ENCODE results near the gene GRPR.

GRPR gene

GRCh38 chrX:16138108-16138427 is 14.7 kb downstream of the GRPR start:
- TF ChIP-seq ZC3H10 (CRISPR knock-in tag; IDR thresholded peaks at IDR 0.05): no peak
- no peak for TF ChIP-seq PATZ1 (CRISPR knock-in tag; IDR thresholded peaks at IDR 0.05; ENCODE audit: borderline replicate concordance)
- no peak for TF ChIP-seq CSRNP3 (CRISPR knock-in tag; IDR thresholded peaks at IDR 0.05)
- no peak for TF ChIP-seq ZNF70 (CRISPR knock-in tag; IDR thresholded peaks at IDR 0.05)
- no peak for TF ChIP-seq ESRRG (CRISPR knock-in tag; IDR thresholded peaks at IDR 0.05)
- TF ChIP-seq CSDC2 (CRISPR knock-in tag; IDR thresholded peaks at IDR 0.05): no peak
- no peak for TF ChIP-seq PPARA (CRISPR knock-in tag; IDR thresholded peaks at IDR 0.05; ENCODE audit: borderline replicate concordance)
- TF ChIP-seq GLIS3 (CRISPR knock-in tag; IDR thresholded peaks at IDR 0.05): no peak
- TF ChIP-seq ZFP30 (CRISPR knock-in tag; IDR thresholded peaks at IDR 0.05): no peak
- no peak for ATAC-seq

- TF ChIP-seq ISL1 (CRISPR knock-in tag; IDR thresholded peaks at IDR 0.05): no peak
- TF ChIP-seq RARB (CRISPR knock-in tag; IDR thresholded peaks at IDR 0.05): no peak
- TF ChIP-seq CREB5 (CRISPR knock-in tag; IDR thresholded peaks at IDR 0.05; ENCODE audit: low read depth): no peak
- TF ChIP-seq OSR1 (CRISPR knock-in tag; IDR thresholded peaks at IDR 0.05): no peak
- TF ChIP-seq BACH2 (CRISPR knock-in tag; IDR thresholded peaks at IDR 0.05; ENCODE audit: borderline replicate concordance): no peak
- no peak for TF ChIP-seq POU6F1 (CRISPR knock-in tag; IDR thresholded peaks at IDR 0.05; ENCODE audit: borderline replicate concordance, low read depth)
- TF ChIP-seq CSRNP3 (CRISPR knock-in tag; IDR thresholded peaks at IDR 0.05): no peak
- no peak for TF ChIP-seq SNAI2 (CRISPR knock-in tag; IDR thresholded peaks at IDR 0.05)
- ATAC-seq: no peak
Measured at GRCh38 chrX:16140448-16140847, 17.1 kb downstream of the GRPR start.

GRCh38 chrX:16140983-16141382 is 17.6 kb downstream of the GRPR start:
- ATAC-seq: no peak
- TF ChIP-seq ESRRG (CRISPR knock-in tag; IDR thresholded peaks at IDR 0.05) (no peak), SNAI2 (CRISPR knock-in tag; IDR thresholded peaks at IDR 0.05) (no peak), ZFP3 (CRISPR knock-in tag; IDR thresholded peaks at IDR 0.05) (no peak), RARB (CRISPR knock-in tag; IDR thresholded peaks at IDR 0.05) (no peak), POU6F1 (CRISPR knock-in tag; IDR thresholded peaks at IDR 0.05; ENCODE audit: borderline replicate concordance, low read depth) (no peak), ZNF565 (CRISPR knock-in tag; conservative IDR thresholded peaks at IDR 0.05; ENCODE audit: low read depth) (no peak), TCF4 (CRISPR knock-in tag; IDR thresholded peaks at IDR 0.05; ENCODE audit: borderline replicate concordance) (no peak), PPARA (CRISPR knock-in tag; IDR thresholded peaks at IDR 0.05; ENCODE audit: borderline replicate concordance) (no peak), PATZ1 (CRISPR knock-in tag; IDR thresholded peaks at IDR 0.05; ENCODE audit: borderline replicate concordance) (no peak), ARNTL (CRISPR knock-in tag; IDR thresholded peaks at IDR 0.05; ENCODE audit: borderline replicate concordance, low read depth) (no peak), ZFP30 (CRISPR knock-in tag; IDR thresholded peaks at IDR 0.05) (no peak), BACH2 (CRISPR knock-in tag; IDR thresholded peaks at IDR 0.05; ENCODE audit: borderline replicate concordance) (no peak), TOX (CRISPR knock-in tag; IDR thresholded peaks at IDR 0.05; ENCODE audit: borderline replicate concordance) (no peak), OSR1 (CRISPR knock-in tag; IDR thresholded peaks at IDR 0.05) (no peak), TSHZ2 (CRISPR knock-in tag; IDR thresholded peaks at IDR 0.05) (no peak)
